Spleen (tissue), 7 donors: ENCODE data around the gene TBC1D9.

Experiments
- POLR2AphosphoS5 ChIP-seq, 3 donors: sonication (generic); formaldehyde crosslinking; IDR thresholded peaks; one replicate each; pipeline ENCODE4 v1.5.1; 2017; ENCODE audit warnings: antibody characterized with exemption in 3 of 3
- TF ChIP-seq, protein P1 (sequence below), 11 experiments: fragments of 200-600 bp in 7 of 11; fragments of 450-650 bp in 4 of 11; sonication (generic) in 4 of 11; IDR thresholded peaks in 8 of 11; conservative IDR thresholded peaks in 3 of 11; 1 replicate in 7 of 11; 2 replicates in 4 of 11; pipeline versions ENCODE4 v1.4.0 to v1.8.0; 2016 to 2021; ENCODE audit warnings: antibody characterized with exemption in 11 of 11, inconsistent platforms in 4 of 11, mild to moderate bottlenecking in 1 of 11
- donor health status: DM: no; HTN: no; CAD: no; lungs with moderate emphysema.
- donor health status: DM: no; HTN: no; CAD: no.
- donor health status: DM: no; HTN: no; CAD: no.

DNA sequence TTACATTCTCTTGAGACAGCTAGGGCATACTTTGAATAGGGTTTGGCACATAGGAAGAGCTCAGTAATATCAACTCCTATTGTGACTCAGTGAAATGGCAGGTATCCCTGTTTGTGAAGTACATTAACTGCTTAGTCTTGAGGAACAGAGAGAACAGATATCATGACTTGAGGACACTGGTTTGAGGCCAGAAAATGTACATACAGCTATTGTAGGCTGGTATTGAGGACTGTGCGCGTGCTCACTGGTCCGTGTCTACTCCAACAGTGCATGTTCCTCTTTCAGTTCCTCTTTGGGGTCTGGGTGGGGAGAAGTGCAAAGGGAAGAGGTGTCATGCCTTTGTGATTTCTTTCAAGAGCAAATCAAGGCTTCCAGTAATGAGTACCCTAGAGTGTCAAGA, 34.6 kb upstream of the TBC1D9 start:
- TF ChIP-seq, protein P1, sequence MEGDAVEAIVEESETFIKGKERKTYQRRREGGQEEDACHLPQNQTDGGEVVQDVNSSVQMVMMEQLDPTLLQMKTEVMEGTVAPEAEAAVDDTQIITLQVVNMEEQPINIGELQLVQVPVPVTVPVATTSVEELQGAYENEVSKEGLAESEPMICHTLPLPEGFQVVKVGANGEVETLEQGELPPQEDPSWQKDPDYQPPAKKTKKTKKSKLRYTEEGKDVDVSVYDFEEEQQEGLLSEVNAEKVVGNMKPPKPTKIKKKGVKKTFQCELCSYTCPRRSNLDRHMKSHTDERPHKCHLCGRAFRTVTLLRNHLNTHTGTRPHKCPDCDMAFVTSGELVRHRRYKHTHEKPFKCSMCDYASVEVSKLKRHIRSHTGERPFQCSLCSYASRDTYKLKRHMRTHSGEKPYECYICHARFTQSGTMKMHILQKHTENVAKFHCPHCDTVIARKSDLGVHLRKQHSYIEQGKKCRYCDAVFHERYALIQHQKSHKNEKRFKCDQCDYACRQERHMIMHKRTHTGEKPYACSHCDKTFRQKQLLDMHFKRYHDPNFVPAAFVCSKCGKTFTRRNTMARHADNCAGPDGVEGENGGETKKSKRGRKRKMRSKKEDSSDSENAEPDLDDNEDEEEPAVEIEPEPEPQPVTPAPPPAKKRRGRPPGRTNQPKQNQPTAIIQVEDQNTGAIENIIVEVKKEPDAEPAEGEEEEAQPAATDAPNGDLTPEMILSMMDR (IDR thresholded peaks at IDR 0.05 in 8 of 11, conservative IDR thresholded peaks at IDR 0.05 in 3 of 11), result no peak
- peak in 1 of 3 donors; percentile 88 for TF ChIP-seq POLR2AphosphoS5 (IDR thresholded peaks at IDR 0.05)
